Measurements from ENCODE around the gene WDFY1.

DNA sequence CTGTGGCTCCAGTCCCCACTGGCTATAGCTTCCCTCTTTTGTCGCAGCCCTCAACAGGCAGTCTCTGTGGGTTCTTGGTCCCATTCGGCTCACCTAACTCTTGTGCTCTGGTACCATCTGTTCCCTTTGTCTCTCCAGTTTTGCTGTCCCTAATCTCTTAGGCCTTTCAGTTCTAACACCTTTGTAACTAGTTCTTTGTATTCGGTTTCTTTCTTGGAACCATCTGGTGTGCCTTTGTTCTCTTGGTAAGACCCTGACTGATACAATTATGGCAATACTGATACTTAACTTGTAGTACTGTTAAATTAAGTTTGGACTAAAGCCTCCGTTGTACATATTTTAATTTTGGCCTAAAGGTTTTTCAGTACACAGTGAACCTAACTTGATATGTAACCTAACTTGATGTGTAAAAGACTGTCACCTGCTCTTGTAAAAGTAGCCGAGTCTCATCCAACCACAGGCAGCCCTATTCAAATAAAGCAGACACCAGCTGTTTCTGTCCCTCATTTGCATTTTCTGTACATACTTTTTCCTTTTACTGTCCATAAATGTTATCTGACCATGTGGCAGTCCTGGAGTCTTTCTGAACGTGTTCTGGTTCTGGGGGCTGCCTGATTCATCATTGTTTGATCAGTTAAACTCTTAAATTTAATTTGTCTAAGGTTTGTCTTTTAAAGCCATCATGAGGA is 7.3 kb upstream of the WDFY1 start:
- TF ChIP-seq, protein P1, sequence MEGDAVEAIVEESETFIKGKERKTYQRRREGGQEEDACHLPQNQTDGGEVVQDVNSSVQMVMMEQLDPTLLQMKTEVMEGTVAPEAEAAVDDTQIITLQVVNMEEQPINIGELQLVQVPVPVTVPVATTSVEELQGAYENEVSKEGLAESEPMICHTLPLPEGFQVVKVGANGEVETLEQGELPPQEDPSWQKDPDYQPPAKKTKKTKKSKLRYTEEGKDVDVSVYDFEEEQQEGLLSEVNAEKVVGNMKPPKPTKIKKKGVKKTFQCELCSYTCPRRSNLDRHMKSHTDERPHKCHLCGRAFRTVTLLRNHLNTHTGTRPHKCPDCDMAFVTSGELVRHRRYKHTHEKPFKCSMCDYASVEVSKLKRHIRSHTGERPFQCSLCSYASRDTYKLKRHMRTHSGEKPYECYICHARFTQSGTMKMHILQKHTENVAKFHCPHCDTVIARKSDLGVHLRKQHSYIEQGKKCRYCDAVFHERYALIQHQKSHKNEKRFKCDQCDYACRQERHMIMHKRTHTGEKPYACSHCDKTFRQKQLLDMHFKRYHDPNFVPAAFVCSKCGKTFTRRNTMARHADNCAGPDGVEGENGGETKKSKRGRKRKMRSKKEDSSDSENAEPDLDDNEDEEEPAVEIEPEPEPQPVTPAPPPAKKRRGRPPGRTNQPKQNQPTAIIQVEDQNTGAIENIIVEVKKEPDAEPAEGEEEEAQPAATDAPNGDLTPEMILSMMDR (conservative IDR thresholded peaks at IDR 0.05; ENCODE audit: low read length), result no peak
- no peak for TF ChIP-seq EZH2phosphoT487 (IDR thresholded peaks at IDR 0.05; ENCODE audit: borderline replicate concordance, low read depth, low read length)
